DMS79 (cell line): ENCODE results near the gene ROBO3.

Experiments used
- DNase-seq: peaks from one replicate; lab custom pipeline; 2025; lab: John Stamatoyannopoulos, UW

The ROBO3 gene

GRCh38 chr11:124865181-124865901 lies at the start of gene ROBO3:
TSS of gene ROBO3 (plus strand) at chr11:124865432. CDS start at chr11:124865578, 146 bp downstream.
- no peak for DNase-seq

- no peak for DNase-seq
Measured at GRCh38 chr11:124817036-124817435, 48.2 kb upstream of the ROBO3 start.

GRCh38 chr11:124821995-124822730 lies 43.1 kb upstream of the ROBO3 start:
- DNase-seq = no peak

GRCh38 chr11:124823512-124824376 lies 41.5 kb upstream of the ROBO3 start:
- no peak for DNase-seq

- no peak for DNase-seq
Measured at GRCh38 chr11:124825876-124826275, 39.4 kb upstream of the ROBO3 start.

GRCh38 chr11:124829986-124830385 lies 35.2 kb upstream of the ROBO3 start:
- no peak for DNase-seq

- DNase-seq = no peak
Measured at GRCh38 chr11:124830749-124831148, 34.5 kb upstream of the ROBO3 start.

- DNase-seq = no peak
Measured at GRCh38 chr11:124831897-124832296, 33.3 kb upstream of the ROBO3 start.

GRCh38 chr11:124832571-124832970 lies 32.7 kb upstream of the ROBO3 start:
- no peak for DNase-seq

- DNase-seq = no peak
Measured at GRCh38 chr11:124834526-124835180, 30.6 kb upstream of the ROBO3 start.

- DNase-seq = no peak
Measured at GRCh38 chr11:124835918-124836317, 29.3 kb upstream of the ROBO3 start.

- DNase-seq = peak; percentile 47
Measured at GRCh38 chr11:124837491-124837856, 27.8 kb upstream of the ROBO3 start.

- DNase-seq = no peak
Measured at GRCh38 chr11:124838805-124839127, 26.5 kb upstream of the ROBO3 start.

- DNase-seq = peak; percentile 41
Measured at GRCh38 chr11:124839128-124839971, 25.9 kb upstream of the ROBO3 start.

GRCh38 chr11:124839972-124840621 lies 25.1 kb upstream of the ROBO3 start:
- no peak for DNase-seq

- DNase-seq = no peak
Measured at GRCh38 chr11:124840666-124841065, 24.6 kb upstream of the ROBO3 start.

- DNase-seq = no peak
Measured at GRCh38 chr11:124841201-124841600, 24.0 kb upstream of the ROBO3 start.

- peak; percentile 89 for DNase-seq
Measured at GRCh38 chr11:124841840-124842239, 23.4 kb upstream of the ROBO3 start.

- peak; percentile 81 for DNase-seq
Measured at GRCh38 chr11:124842305-124842704, 22.9 kb upstream of the ROBO3 start.

GRCh38 chr11:124843616-124843910 lies 21.7 kb upstream of the ROBO3 start:
- no peak for DNase-seq

- DNase-seq = no peak
Measured at GRCh38 chr11:124844664-124845079, 20.6 kb upstream of the ROBO3 start.
